KMS-11 (cell line): ENCODE results near the gene CCDC85B.
A peak's percentile ranks its signal among the peaks of the same experiment; 100 is the strongest.
"Not testable (repeated sequence)": the region's sequence is repeated elsewhere in the genome, so short reads cannot be mapped to it uniquely, and the experiment has no call there.

Experiments used
- H2AFZ ChIP-seq: fragments of 200-600 bp; sonication (generic); 2 replicates; pipeline ENCODE4 v1.6.1; 2016; ENCODE audit warnings: antibody characterized with exemption, mixed run types, low read depth
- H3K27ac ChIP-seq: fragments of 200-600 bp; sonication (generic); 2 replicates; pipeline ENCODE4 v1.6.1; 2016; ENCODE audit warnings: mild to moderate bottlenecking, mixed run types
- H3K27me3 ChIP-seq: fragments of 200-600 bp; sonication (generic); 2 replicates; pipeline ENCODE4 v1.6.1; 2017; ENCODE audit warnings: mild to moderate bottlenecking, low read depth, mixed run types, moderate library complexity; ENCODE audit not compliant: insufficient read depth
- H3K36me3 ChIP-seq: fragments of 200-600 bp; sonication (generic); 2 replicates; pipeline ENCODE4 v1.6.1; 2017; ENCODE audit warnings: mild to moderate bottlenecking, mixed run types; ENCODE audit not compliant: insufficient read depth
- H3K4me1 ChIP-seq: fragments of 200-600 bp; sonication (generic); 2 replicates; pipeline ENCODE4 v1.6.1; 2016; ENCODE audit warnings: mild to moderate bottlenecking, low read depth, mixed run types; ENCODE audit not compliant: poor library complexity, severe bottlenecking
- H3K4me2 ChIP-seq: fragments of 200-600 bp; sonication (generic); 2 replicates; pipeline ENCODE4 v1.7.0; 2016; ENCODE audit warnings: mild to moderate bottlenecking, mixed run types
- H3K4me3 ChIP-seq: fragments of 200-600 bp; sonication (generic); IDR thresholded peaks from 2 replicates; pipeline ENCODE4 v1.6.1; 2017; ENCODE audit warnings: low read depth, low read length, mixed read lengths; ENCODE audit not compliant: insufficient read depth
- H3K79me2 ChIP-seq: fragments of 200-600 bp; sonication (generic); 2 replicates; pipeline ENCODE4 v1.6.1; 2016; ENCODE audit warnings: low read depth, mixed run types; ENCODE audit not compliant: insufficient read depth
- H3K9ac ChIP-seq: fragments of 200-600 bp; sonication (generic); 2 replicates; pipeline ENCODE4 v1.6.1; 2016; ENCODE audit warnings: mild to moderate bottlenecking, mixed run types
- H4K20me1 ChIP-seq: fragments of 200-600 bp; sonication (generic); 2 replicates; pipeline ENCODE4 v1.6.1; 2016; ENCODE audit warnings: mild to moderate bottlenecking, mixed run types; ENCODE audit not compliant: insufficient read depth
- TF ChIP-seq, protein P1 (sequence below): fragments of 200-600 bp; sonication (generic); conservative IDR thresholded peaks from 2 replicates; pipeline ENCODE4 v1.6.1; 2017; ENCODE audit warnings: low read depth, mild to moderate bottlenecking, antibody characterized with exemption, low read length, moderate library complexity, mixed read lengths

Gene CCDC85B

DNA sequence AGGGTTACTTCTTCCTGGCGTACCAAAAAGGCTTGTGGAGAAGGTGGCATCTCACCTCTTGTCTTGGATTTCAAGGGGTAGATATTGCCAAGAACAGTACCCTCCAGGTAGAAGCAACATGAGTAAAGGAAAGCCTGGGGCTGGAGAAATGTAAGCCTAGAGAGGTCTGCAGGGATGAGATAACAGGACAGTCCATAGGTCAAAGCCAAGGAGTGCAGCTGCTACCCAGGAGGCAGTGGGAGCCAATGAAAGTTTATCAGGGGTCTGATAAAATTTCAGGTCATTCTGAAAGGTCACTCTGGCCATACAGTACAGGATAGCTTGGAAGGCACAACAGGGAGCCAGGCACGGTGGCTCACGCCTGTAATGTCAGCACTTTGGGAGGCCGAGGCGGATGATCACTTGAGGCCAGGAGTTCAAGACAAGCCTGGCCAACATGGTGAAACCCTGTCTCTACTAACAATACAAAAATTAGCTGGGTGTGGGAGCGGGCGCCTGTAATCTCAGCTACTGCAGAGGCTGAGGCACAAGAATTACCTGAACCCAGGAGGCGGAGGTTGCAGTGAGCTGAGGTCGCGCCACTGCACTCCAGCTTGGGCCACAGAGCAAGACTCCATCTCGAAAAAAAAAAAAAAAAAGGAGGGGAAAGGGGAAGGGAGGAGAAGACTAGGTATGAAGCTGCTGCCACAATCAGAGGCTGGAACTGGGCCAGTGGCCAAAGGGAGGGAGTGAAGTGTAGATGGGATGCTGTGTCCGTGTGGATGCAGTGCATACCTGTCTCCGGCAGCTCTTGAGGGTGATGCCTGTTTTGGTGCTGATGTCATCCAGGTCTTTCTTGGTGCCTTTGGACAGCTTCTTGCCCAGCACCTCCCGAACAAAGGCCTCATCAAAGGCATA is 3.4 kb upstream of the CCDC85B start:
- H2AFZ ChIP-seq = peak overlapping the region; percentile 89; the same call in 1 of the 2 replicates
- H3K27ac ChIP-seq = peak overlapping the region; percentile 39; the same call in 1 of the 2 replicates
- H3K9ac ChIP-seq = peak overlapping the region; percentile 32; the same call in 1 of the 2 replicates
- peaks cover 42% of the 10 kb centered on the region for H3K4me1 ChIP-seq
- peaks cover 23% of the 10 kb centered on the region for H3K79me2 ChIP-seq
- TF ChIP-seq, protein P1, sequence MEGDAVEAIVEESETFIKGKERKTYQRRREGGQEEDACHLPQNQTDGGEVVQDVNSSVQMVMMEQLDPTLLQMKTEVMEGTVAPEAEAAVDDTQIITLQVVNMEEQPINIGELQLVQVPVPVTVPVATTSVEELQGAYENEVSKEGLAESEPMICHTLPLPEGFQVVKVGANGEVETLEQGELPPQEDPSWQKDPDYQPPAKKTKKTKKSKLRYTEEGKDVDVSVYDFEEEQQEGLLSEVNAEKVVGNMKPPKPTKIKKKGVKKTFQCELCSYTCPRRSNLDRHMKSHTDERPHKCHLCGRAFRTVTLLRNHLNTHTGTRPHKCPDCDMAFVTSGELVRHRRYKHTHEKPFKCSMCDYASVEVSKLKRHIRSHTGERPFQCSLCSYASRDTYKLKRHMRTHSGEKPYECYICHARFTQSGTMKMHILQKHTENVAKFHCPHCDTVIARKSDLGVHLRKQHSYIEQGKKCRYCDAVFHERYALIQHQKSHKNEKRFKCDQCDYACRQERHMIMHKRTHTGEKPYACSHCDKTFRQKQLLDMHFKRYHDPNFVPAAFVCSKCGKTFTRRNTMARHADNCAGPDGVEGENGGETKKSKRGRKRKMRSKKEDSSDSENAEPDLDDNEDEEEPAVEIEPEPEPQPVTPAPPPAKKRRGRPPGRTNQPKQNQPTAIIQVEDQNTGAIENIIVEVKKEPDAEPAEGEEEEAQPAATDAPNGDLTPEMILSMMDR = no peak
- H3K27me3 ChIP-seq = no peaks in the 10 kb centered on the region
- H3K4me2 ChIP-seq = peak overlapping the region; percentile 98
- H4K20me1 ChIP-seq = no peaks in the 10 kb centered on the region
- no peaks in the 10 kb centered on the region for H3K36me3 ChIP-seq
- H3K4me3 ChIP-seq = no peak overlapping the region

DNA sequence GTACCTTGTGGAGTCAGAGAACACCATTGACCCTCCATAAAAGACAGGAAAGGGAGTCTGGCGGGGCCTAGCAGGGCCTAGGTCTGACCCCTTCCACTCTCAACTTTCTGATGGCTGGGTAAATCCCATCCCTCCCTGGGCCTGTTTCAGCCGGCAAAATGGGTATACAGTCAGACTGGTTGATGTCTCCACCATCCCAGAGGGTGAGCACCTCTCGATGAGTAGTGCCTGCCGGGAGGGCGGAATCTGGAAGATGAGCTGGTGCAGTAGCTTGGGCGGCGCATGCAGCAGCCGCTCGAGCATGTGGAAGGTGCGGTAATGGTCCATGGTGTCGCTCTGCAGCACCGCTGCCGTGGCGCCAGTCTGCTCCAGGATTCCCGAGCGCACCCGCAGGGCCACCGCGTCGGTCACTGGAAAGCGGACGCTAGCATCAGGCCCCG is 2.7 kb upstream of the CCDC85B start:
- H3K36me3 ChIP-seq = no peaks in the 10 kb centered on the region
- peaks cover 25% of the 10 kb centered on the region for H3K79me2 ChIP-seq
- H3K9ac ChIP-seq = peak overlapping the region; percentile 32
- no peak overlapping the region for H3K4me3 ChIP-seq
- no peaks in the 10 kb centered on the region for H3K27me3 ChIP-seq
- peak overlapping the region; percentile 89 for H2AFZ ChIP-seq
- peak overlapping the region; percentile 39; the same call in 1 of the 2 replicates for H3K27ac ChIP-seq
- peaks cover 48% of the 10 kb centered on the region for H3K4me1 ChIP-seq
- H4K20me1 ChIP-seq = no peaks in the 10 kb centered on the region
- peak overlapping the region; percentile 98 for H3K4me2 ChIP-seq
- TF ChIP-seq, protein P1 = no peak

DNA sequence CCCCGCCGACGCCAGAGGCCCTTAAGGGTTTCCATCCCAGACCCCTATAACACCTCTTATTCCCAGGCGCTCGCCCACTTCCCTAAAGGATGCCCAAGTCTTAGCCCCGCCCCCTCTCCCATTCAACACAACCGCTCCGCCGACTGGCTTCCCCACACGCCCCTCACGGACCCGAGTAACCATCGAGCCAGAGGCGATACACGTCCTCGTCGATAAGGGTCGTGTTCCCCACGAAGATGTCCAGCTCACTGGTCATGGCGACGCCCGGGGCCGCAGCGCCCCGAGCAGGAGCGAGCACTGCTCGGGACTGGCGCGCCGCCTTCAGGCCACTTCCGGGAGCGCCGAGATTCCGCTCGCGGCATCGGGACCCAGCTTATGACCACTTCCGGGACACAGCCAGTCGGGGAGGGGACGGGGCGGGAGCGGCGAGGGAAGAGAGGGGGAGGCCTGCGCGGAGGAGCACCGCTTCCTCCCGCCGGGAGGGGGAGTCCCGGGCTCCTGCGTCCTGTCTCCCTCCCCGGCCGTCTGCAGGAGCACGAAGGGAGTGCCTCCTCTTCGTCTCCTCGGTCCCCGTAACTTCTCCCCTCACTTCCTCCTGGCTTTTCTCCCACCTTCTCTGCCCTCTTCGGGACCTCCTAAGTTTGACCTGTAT is 2.2 kb upstream of the CCDC85B start, which contains the start of gene FIBP:
TSS of gene FIBP (minus strand) at position 309 of the 652 bp plus-strand sequence. CDS start at position 256, 53 bp downstream.
- no peaks in the 10 kb centered on the region for H4K20me1 ChIP-seq
- no peaks in the 10 kb centered on the region for H3K36me3 ChIP-seq
- H2AFZ ChIP-seq = peak within 1 kb of the TSS; percentile 89
- peaks cover 25% of the 10 kb centered on the region for H3K79me2 ChIP-seq
- H3K4me1 ChIP-seq = peaks cover 53% of the 10 kb centered on the region
- H3K27ac ChIP-seq = peak within 1 kb of the TSS; percentile 49; the same call in 1 of the 2 replicates
- no peaks in the 10 kb centered on the region for H3K27me3 ChIP-seq
- H3K4me2 ChIP-seq = peak within 1 kb of the TSS; percentile 98
- TF ChIP-seq, protein P1 = peak; percentile 86
- H3K4me3 ChIP-seq = no peak within 1 kb of the TSS
- H3K9ac ChIP-seq = peak within 1 kb of the TSS; percentile 54

DNA sequence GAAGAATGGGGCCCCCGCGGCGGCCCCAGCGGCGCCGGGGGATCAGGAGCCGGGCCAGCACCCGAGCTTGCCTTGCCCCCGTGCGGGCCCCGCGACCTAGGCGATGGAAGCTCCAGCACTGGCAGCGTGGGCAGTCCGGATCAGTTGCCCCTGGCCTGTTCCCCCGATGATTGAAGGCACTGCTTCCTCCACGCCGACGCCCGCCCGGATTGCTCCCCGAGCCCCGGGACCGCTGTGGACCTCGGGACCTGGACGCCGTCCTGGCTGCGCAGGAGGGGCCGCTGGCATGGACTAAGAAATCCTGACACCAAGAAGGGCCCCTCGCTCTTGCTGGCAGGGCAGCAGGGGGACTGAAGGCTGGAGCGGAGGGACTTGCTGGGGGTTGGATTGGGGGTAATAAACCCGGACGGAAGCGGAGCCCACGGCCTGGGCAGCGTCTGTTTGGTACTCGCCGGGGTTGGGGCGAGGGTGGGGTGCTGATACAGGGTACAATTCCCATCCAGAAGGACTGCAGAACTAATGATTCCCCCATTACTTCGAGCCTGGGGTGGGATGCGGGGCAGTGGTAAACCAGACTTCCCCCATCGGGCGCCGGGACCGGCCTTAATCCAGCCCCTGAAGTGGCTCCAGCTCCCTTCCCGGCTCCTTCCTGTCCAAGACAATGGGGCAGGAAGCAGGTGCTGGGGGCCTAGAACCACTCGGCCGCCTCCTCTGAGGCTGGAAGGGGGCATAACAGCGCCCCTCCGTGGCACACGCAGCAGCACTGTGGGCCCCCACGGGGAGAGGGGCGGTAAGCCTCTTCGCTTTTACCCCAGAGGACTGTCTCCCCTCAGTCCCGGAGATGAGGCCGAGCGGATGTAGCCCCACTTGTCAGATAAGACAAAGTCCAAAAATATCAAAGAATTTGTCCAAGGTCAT is 1.0 kb downstream of the CCDC85B start:
- H3K36me3 ChIP-seq = no peaks in the 10 kb centered on the region
- no peak overlapping the region for H3K4me3 ChIP-seq
- H2AFZ ChIP-seq = no peak overlapping the region
- H4K20me1 ChIP-seq = no peaks in the 10 kb centered on the region
- H3K9ac ChIP-seq = peak overlapping the region; percentile 95
- peak overlapping the region; percentile 95 for H3K4me2 ChIP-seq
- TF ChIP-seq, protein P1 = no peak
- H3K27me3 ChIP-seq = no peaks in the 10 kb centered on the region
- peaks cover 40% of the 10 kb centered on the region for H3K4me1 ChIP-seq
- H3K27ac ChIP-seq = peak overlapping the region; percentile 86
- peaks cover 25% of the 10 kb centered on the region for H3K79me2 ChIP-seq

DNA sequence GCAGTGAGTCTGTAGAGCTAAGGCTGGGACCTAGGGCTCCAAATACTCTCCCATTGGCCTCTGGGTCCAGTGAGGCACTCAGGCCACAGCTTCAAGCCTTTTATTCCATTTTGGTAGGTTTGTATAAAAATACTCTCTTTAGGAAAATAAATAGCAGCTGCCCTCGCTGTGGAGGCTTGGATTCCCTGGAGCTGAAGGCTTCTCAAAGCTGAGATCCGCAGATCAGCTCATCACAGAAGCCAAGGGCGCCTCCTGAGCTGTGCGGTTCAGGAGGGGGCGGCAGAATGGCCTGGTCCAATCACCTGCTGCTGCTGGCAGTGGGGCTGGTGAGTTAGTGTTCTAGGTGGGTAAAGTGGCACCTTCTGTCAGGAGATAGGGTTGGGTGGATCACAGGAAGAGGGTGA is 1.7 kb downstream of the CCDC85B start:
- H3K9ac ChIP-seq = peak overlapping the region; percentile 95; the same call in 1 of the 2 replicates
- not testable (repeated sequence) for H4K20me1 ChIP-seq, H3K4me3 ChIP-seq, H3K36me3 ChIP-seq, H3K27me3 ChIP-seq, H2AFZ ChIP-seq
- peak overlapping the region; percentile 86; the same call in 1 of the 2 replicates for H3K27ac ChIP-seq
- peak overlapping the region; percentile 95 for H3K4me2 ChIP-seq
- peaks cover 25% of the 10 kb centered on the region for H3K79me2 ChIP-seq
- H3K4me1 ChIP-seq = peaks cover 36% of the 10 kb centered on the region
